ENCODE data around the gene FAM76A. TPM values are rescaled to one million over a fixed set of nuclear protein-coding genes. Genes with fewer than 3 reads are reported as not detected.

The FAM76A gene
- total and polyA plus RNA-seq, 8 donors = 13.8 to 19.7 (median 15.9) TPM

DNA sequence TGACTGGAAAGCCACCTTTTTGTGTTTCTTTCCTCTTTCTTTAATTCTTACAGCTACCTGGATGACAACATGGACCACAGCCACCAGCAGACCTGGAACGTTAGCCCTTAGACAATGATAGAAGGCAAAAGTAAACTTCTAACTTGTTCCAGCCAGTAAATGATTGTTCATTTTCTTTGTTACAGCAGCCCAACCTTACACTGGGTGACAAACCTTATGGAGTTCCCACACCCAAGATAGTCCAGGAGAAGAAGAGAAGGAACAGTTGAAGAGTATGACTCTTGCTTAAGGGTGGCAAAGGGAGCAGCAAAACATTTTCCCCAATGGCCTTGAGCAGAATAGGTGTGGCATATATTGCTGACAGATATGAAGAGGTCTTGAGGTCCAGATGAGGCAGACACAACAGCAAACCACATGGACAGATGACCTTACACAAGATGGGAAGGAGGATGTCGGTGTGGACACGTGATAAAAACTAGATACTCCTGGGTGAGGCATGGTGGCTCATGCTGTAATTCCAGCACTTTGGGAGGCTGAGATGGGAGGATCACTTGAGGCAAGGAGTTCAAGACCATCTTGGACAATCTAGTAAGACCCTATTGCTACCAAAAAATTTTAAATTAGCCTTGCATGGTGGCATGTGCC, 11.8 kb upstream of the FAM76A start:
- H3K4me3 ChIP-seq = no peak overlapping the region
- no peaks in the 10 kb centered on the region for H3K36me3 ChIP-seq
- no peaks in the 10 kb centered on the region for H3K4me1 ChIP-seq
- DNase-seq (no peak), ATAC-seq (no peak)
- intact Hi-C loops (cut with DNase I) = no loop called here
- no peak overlapping the region for H3K27ac ChIP-seq
- TF ChIP-seq, protein P1, sequence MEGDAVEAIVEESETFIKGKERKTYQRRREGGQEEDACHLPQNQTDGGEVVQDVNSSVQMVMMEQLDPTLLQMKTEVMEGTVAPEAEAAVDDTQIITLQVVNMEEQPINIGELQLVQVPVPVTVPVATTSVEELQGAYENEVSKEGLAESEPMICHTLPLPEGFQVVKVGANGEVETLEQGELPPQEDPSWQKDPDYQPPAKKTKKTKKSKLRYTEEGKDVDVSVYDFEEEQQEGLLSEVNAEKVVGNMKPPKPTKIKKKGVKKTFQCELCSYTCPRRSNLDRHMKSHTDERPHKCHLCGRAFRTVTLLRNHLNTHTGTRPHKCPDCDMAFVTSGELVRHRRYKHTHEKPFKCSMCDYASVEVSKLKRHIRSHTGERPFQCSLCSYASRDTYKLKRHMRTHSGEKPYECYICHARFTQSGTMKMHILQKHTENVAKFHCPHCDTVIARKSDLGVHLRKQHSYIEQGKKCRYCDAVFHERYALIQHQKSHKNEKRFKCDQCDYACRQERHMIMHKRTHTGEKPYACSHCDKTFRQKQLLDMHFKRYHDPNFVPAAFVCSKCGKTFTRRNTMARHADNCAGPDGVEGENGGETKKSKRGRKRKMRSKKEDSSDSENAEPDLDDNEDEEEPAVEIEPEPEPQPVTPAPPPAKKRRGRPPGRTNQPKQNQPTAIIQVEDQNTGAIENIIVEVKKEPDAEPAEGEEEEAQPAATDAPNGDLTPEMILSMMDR (IDR thresholded peaks at IDR 0.05) = no peak
- H3K27me3 ChIP-seq = no peaks in the 10 kb centered on the region
- H3K9me3 ChIP-seq = peaks cover 0 to 7% of the 10 kb centered on the region in 2 donors

DNA sequence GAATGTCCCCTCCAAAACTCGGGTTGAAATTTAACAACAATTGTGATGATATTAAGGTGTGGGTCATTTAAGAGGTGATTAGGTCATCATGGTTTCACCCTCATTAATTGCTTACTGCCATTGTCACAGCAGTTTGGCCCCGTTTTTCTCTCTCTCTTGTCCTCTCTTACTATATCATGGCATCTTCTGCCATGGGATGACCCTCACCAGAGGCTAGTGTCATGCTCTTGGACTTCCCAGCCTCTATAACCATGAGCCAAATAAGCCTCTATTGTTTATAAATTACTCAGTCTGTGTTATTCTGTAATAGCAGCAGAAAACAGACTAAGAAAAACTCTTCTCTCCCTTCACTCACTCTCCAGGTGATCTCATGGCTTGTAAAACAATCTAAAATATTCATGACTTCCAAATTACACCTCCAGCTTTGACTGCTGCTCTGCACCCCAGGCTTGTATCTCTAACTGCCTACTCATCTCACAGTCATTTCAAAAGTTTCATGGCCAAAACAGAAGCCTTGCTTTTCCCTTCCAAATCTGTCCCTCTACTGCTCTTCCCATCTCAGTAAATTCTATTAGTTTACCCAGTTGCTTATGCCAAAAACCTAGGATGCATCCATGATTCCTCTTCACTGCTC, 9.4 kb upstream of the FAM76A start:
- no peaks in the 10 kb centered on the region for H3K27me3 ChIP-seq
- no peaks in the 10 kb centered on the region for H3K36me3 ChIP-seq
- ATAC-seq = no peak
- no peak for DNase-seq
- no peaks in the 10 kb centered on the region for H3K4me1 ChIP-seq
- H3K27ac ChIP-seq = no peak overlapping the region
- H3K4me3 ChIP-seq = no peak overlapping the region
- peaks cover 0 to 7% of the 10 kb centered on the region in 2 donors for H3K9me3 ChIP-seq
- TF ChIP-seq, protein P1 (IDR thresholded peaks at IDR 0.05) = no peak
- intact Hi-C loops (cut with DNase I) = no loop called here

DNA sequence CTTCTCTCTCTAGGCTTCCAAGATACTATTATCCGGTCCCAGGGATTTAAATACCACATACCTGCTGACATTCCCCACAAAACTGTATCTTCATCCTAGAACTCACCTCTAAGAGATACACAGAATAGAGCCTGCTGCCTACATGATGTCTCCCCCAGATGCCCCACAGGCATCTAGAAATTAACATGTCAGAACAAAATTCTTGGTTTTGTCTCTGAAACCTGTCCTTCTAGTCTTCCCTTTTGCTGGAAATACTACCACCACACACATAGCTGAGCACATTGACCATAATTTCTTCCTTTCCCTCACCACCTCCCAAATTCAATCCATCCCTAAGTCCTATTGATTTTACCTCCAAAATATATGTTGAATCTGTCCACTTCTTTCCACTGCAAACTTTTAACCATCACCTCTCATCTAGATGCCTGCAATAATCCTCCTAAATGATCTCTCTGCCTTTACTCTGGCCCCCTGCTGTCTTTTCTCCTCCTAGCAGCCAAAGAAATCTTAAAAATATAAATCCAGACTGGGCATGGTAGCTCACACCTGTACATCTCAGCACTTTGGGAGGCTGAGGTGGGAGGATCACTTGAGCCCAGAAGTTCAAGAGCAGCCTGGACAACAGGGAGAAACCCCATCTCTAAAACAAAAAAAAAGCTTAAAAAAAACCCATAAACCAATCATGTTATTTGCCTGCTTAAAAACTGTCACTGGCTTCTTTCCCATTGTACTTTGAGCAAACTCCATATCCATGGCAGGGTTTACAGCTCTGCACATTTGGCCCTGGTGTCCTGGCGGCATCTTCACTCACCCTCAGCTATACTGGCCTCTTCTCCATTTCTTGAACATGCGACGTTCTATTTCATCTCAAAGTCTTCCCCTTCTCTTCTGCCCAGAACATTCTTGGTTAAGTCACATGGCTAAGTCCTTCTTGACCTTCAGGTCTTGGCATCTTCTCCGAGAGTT, 6.2 kb upstream of the FAM76A start:
- no peak overlapping the region for H3K27ac ChIP-seq
- intact Hi-C loops (cut with DNase I) = no loop called here
- H3K27me3 ChIP-seq = no peaks in the 10 kb centered on the region
- H3K36me3 ChIP-seq = no peaks in the 10 kb centered on the region
- peaks cover 0 to 7% of the 10 kb centered on the region in 2 donors for H3K9me3 ChIP-seq
- no peaks in the 10 kb centered on the region for H3K4me1 ChIP-seq
- no peak for ATAC-seq
- TF ChIP-seq, protein P1 (IDR thresholded peaks at IDR 0.05) = no peak
- no peak overlapping the region for H3K4me3 ChIP-seq
- DNase-seq = no peak

DNA sequence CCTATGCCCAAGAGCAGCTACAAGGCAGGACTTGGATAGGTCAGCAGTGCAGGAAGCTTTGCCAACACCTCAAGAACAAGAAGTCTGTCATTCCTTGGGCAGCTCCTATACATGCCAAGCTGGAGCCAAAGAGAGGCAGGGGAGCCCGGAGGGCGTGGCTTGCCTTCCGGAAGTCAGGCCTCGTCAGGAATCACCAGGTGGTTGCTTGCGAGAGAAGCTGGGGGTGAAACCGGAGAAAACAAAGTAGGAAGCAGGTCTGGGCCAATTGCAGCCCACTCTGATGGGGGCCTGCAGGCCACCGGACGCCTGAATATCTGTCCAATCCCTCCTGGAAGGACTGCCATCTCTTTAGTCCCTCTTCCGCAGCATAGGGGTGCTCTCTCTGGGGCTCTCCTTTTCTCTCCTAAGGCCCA, 794 bp upstream of the FAM76A start:
- Histone ChIP-seq H3K4me3 (peak overlapping the region; percentile 19 to 88), H3K36me3 (peaks cover 0 to 17% of the 10 kb centered on the region in 2 donors), H3K9me3 (no peaks in the 10 kb centered on the region), H3K27me3 (no peaks in the 10 kb centered on the region), H3K4me1 (peaks cover 8 to 17% of the 10 kb centered on the region in 2 donors), H3K27ac (peak overlapping the region; percentile 88 to 95)
- intact Hi-C loops (cut with DNase I) = no loop called here
- DNase-seq = peak in 2 of 4 donors; percentile 19 to 52
- ATAC-seq = peak; percentile 15
- TF ChIP-seq, protein P1 (IDR thresholded peaks at IDR 0.05) = no peak

Data from left lung (tissue), 10 donors.